HCT116 (cell line): ENCODE results near the gene SLC16A1.

ENCODE experiments used
- EZH2 ChIP-seq: fragments of 200-600 bp; sonication (generic); IDR thresholded peaks from 2 replicates; pipeline ENCODE4 v1.6.1; 2017; ENCODE audit warnings: antibody characterized with exemption, mixed run types
- SRF ChIP-seq: IDR thresholded peaks from 2 replicates; pipeline ENCODE4 v1.6.1; 2012; ENCODE audit warnings: low read depth
- TF ChIP-seq, protein P1 (sequence below), 3 experiments: fragments of 200-600 bp in 1 of 3; sonication (generic) in 1 of 3; IDR thresholded peaks in 2 of 3; conservative IDR thresholded peaks in 1 of 3; 2 replicates each; pipeline ENCODE4 v1.5.1; 2012 to 2017; ENCODE audit warnings: low read depth in 2 of 3, low read length in 2 of 3, antibody characterized with exemption in 1 of 3, borderline replicate concordance in 1 of 3, control low read depth in 1 of 3, mild to moderate bottlenecking in 1 of 3, mixed read lengths in 1 of 3, mixed run types in 1 of 3, moderate library complexity in 1 of 3; ENCODE audit not compliant: insufficient read depth in 1 of 3

DNA sequence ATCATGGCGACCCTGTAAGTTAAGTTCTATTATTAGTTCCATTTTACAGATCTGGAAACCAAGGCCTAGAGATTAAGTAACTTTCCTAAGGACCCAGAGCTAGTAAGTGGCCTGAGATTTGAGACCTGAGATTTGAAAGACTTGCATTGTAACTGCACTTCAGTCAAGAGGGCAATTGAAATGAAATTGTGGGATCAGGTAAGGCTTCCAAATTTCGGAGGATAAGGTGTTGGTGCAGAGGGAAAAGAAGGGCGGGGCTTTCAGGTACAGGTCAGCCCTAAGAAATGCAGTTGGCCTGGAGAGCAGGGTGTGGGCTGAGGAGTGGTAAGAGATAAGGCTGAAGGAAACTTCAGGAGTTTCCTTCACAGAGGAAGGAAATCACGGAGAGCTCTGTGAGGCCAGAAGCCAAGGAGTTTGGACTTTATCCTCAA lies 51.1 kb downstream of the SLC16A1 start:
- TF ChIP-seq, protein P1, sequence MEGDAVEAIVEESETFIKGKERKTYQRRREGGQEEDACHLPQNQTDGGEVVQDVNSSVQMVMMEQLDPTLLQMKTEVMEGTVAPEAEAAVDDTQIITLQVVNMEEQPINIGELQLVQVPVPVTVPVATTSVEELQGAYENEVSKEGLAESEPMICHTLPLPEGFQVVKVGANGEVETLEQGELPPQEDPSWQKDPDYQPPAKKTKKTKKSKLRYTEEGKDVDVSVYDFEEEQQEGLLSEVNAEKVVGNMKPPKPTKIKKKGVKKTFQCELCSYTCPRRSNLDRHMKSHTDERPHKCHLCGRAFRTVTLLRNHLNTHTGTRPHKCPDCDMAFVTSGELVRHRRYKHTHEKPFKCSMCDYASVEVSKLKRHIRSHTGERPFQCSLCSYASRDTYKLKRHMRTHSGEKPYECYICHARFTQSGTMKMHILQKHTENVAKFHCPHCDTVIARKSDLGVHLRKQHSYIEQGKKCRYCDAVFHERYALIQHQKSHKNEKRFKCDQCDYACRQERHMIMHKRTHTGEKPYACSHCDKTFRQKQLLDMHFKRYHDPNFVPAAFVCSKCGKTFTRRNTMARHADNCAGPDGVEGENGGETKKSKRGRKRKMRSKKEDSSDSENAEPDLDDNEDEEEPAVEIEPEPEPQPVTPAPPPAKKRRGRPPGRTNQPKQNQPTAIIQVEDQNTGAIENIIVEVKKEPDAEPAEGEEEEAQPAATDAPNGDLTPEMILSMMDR (IDR thresholded peaks at IDR 0.05 in 2 of 3, conservative IDR thresholded peaks at IDR 0.05 in 1 of 3; ENCODE audit: borderline replicate concordance in 1 of 3, insufficient read depth in 1 of 3, low read depth in 2 of 3, low read length in 2 of 3) = no peak
- TF ChIP-seq EZH2 = no peak
- no peak for TF ChIP-seq SRF
